NCI-H187 (cell line): ENCODE results near the gene RCOR2.

ENCODE experiments used
- DNase-seq, 2 experiments: peaks; one replicate each; lab custom pipeline; 2025; lab: John Stamatoyannopoulos, UW

The RCOR2 gene

GRCh38 chr11:63922673-63923192 lies 5.8 kb upstream of the RCOR2 start:
- DNase-seq, result no peak

GRCh38 chr11:63920939-63921417 lies 4.0 kb upstream of the RCOR2 start:
- DNase-seq, result no peak

GRCh38 chr11:63920126-63920938 lies 3.4 kb upstream of the RCOR2 start:
- no peak for DNase-seq

GRCh38 chr11:63919267-63920125 lies 2.5 kb upstream of the RCOR2 start:
- DNase-seq, result no peak

GRCh38 chr11:63918507-63919191 lies 1.7 kb upstream of the RCOR2 start:
- no peak for DNase-seq

- peak; percentile 41 to 46 for DNase-seq
These were observed 935 bp upstream of the RCOR2 start for GRCh38 chr11:63917692-63918506.

- DNase-seq, result no peak
These were observed 765 bp downstream of the RCOR2 start for GRCh38 chr11:63915961-63916836.

GRCh38 chr11:63914896-63915691 lies 1.9 kb downstream of the RCOR2 start:
- no peak for DNase-seq

GRCh38 chr11:63913866-63914830 lies 2.8 kb downstream of the RCOR2 start:
- DNase-seq, result no peak

- no peak for DNase-seq
These were observed 4.3 kb downstream of the RCOR2 start for GRCh38 chr11:63912678-63913077.

- no peak for DNase-seq
These were observed 5.1 kb downstream of the RCOR2 start for GRCh38 chr11:63911876-63912275.

GRCh38 chr11:63911440-63911839 lies 5.5 kb downstream of the RCOR2 start:
- DNase-seq, result no peak

GRCh38 chr11:63910675-63911074 lies 6.3 kb downstream of the RCOR2 start:
- DNase-seq, result no peak

- DNase-seq, result no peak
These were observed 7.1 kb downstream of the RCOR2 start for GRCh38 chr11:63909591-63910506.

GRCh38 chr11:63908631-63909401 lies 8.1 kb downstream of the RCOR2 start:
- no peak for DNase-seq

GRCh38 chr11:63907808-63908530 lies 9.0 kb downstream of the RCOR2 start:
- no peak for DNase-seq
